ENCODE results near the gene FCN3.
"Not testable (repeated sequence)": the region's sequence is repeated elsewhere in the genome, so short reads cannot be mapped to it uniquely, and the experiment has no call there.

Gene FCN3

GRCh38 chr1:27399251-27400025 is 24.8 kb upstream of the FCN3 start:
- no peak for DNase-seq (ENCODE audit: low read depth in 2 of 2)

- no peak for DNase-seq (ENCODE audit: low read depth in 2 of 2)
Observed at GRCh38 chr1:27398405-27399149, 24.0 kb upstream of the FCN3 start.

GRCh38 chr1:27397749-27398148 is 23.1 kb upstream of the FCN3 start:
- DNase-seq (ENCODE audit: low read depth in 2 of 2): no peak

- no peak for DNase-seq (ENCODE audit: low read depth in 2 of 2)
Observed at GRCh38 chr1:27397110-27397509, 22.5 kb upstream of the FCN3 start.

GRCh38 chr1:27395441-27396195 is 21.0 kb upstream of the FCN3 start:
- peak; percentile 61 to 62 for DNase-seq (ENCODE audit: low read depth in 2 of 2)

GRCh38 chr1:27394925-27395324 is 20.3 kb upstream of the FCN3 start:
- DNase-seq (ENCODE audit: low read depth in 2 of 2): no peak

GRCh38 chr1:27394282-27394658 is 19.6 kb upstream of the FCN3 start:
- DNase-seq (ENCODE audit: low read depth in 2 of 2): no peak

GRCh38 chr1:27393641-27394281 is 19.1 kb upstream of the FCN3 start:
- DNase-seq (ENCODE audit: low read depth in 2 of 2): no peak

GRCh38 chr1:27392778-27393635 is 18.4 kb upstream of the FCN3 start:
- DNase-seq (ENCODE audit: low read depth in 2 of 2): no peak

GRCh38 chr1:27392096-27392777 is 17.6 kb upstream of the FCN3 start, which contains the start of gene GPR3:
TSS of gene GPR3 (plus strand) at chr1:27392622. CDS start at chr1:27393799, 1,177 bp downstream.
- DNase-seq (ENCODE audit: low read depth in 2 of 2): peak; percentile 90 to 94

GRCh38 chr1:27391511-27392095 is 17.0 kb upstream of the FCN3 start:
- DNase-seq (ENCODE audit: low read depth in 2 of 2): peak in 1 of 2 donors; percentile 19

GRCh38 chr1:27388337-27389005 is 13.8 kb upstream of the FCN3 start:
- peak; percentile 41 to 69 for DNase-seq (ENCODE audit: low read depth in 2 of 2)

- not testable (repeated sequence) for DNase-seq (ENCODE audit: low read depth in 2 of 2)
Observed at GRCh38 chr1:27384797-27385196, 10.2 kb upstream of the FCN3 start.

- DNase-seq (ENCODE audit: low read depth in 2 of 2): no peak
Observed at GRCh38 chr1:27383661-27384060, 9.0 kb upstream of the FCN3 start.

- peak in 1 of 2 donors; percentile 33 for DNase-seq (ENCODE audit: low read depth in 2 of 2)
Observed at GRCh38 chr1:27383039-27383605, 8.5 kb upstream of the FCN3 start, which contains the start of gene CD164L2. TSS of gene CD164L2 (minus strand) at chr1:27383333. CDS start at chr1:27383239, 94 bp downstream.

GRCh38 chr1:27381969-27382762 is 7.5 kb upstream of the FCN3 start:
- no peak for DNase-seq (ENCODE audit: low read depth in 2 of 2)

- no peak for DNase-seq (ENCODE audit: low read depth in 2 of 2)
Observed at GRCh38 chr1:27380766-27381733, 6.4 kb upstream of the FCN3 start.
